Central memory CD8-positive, alpha-beta T cell (primary cell): Measurements from ENCODE around the gene C1orf53.
"Not testable (repeated sequence)": the region's sequence is repeated elsewhere in the genome, so short reads cannot be mapped to it uniquely, and the experiment has no call there.

Experiments used
- ATAC-seq: fragments of 150-1000 bp; cut with Tn5 transposase; replicated peaks from 2 replicates; pipeline ENCODE4 v1.10.0; 2022; ENCODE audit warnings: mild to moderate bottlenecking, moderate FRiP score, moderate number of reproducible peaks; ENCODE audit not compliant: poor library complexity, severe bottlenecking; ENCODE audit errors: extremely low read depth
- DNase-seq, 2 donors: peaks; one replicate each; pipeline ENCODE4 v3.0.0; 2021; ENCODE audit warnings: low spot score in 2 of 2
- H3K27ac Mint-ChIP-seq: one replicate; pipeline ENCODE4 v1.8.0; 2022; ENCODE audit warnings: low read depth, mild to moderate bottlenecking, moderate library complexity, mixed read lengths
- H3K27me3 Mint-ChIP-seq: one replicate; pipeline ENCODE4 v1.8.0; 2022; ENCODE audit warnings: mixed read lengths
- H3K36me3 Mint-ChIP-seq: one replicate; pipeline ENCODE4 v1.8.0; 2022; ENCODE audit warnings: mild to moderate bottlenecking, moderate library complexity, mixed read lengths; ENCODE audit not compliant: insufficient read depth
- H3K4me1 Mint-ChIP-seq: one replicate; pipeline ENCODE4 v1.8.0; 2022; ENCODE audit warnings: mixed read lengths
- H3K4me3 Mint-ChIP-seq: one replicate; pipeline ENCODE4 v1.8.0; 2022; ENCODE audit warnings: mild to moderate bottlenecking, moderate library complexity, mixed read lengths
- H3K9me3 Mint-ChIP-seq: one replicate; pipeline ENCODE4 v1.8.0; 2022; ENCODE audit warnings: mixed read lengths

The C1orf53 gene

GRCh38 chr1:197902454-197903195, at the start of gene C1orf53:
C1orf53 (plus strand) TSS chr1:197902630; CDS start chr1:197902650, 20 bp downstream.
- Mint-ChIP-seq H3K9me3 (no peaks in the 10 kb centered on the region), H3K36me3 (peaks cover 7% of the 10 kb centered on the region), H3K27me3 (peaks cover 53% of the 10 kb centered on the region), H3K27ac (no peak within 1 kb of the TSS), H3K4me3 (peak within 1 kb of the TSS; percentile 84), H3K4me1 (peaks cover 15% of the 10 kb centered on the region)
- ATAC-seq (peak; percentile 86), DNase-seq (peak in 1 of 2 donors; percentile 41)

GRCh38 chr1:197855751-197856150, 46.7 kb upstream of the C1orf53 start:
- not testable (repeated sequence) for H3K9me3 Mint-ChIP-seq, DNase-seq, H3K36me3 Mint-ChIP-seq, ATAC-seq, H3K4me1 Mint-ChIP-seq, H3K27ac Mint-ChIP-seq, H3K4me3 Mint-ChIP-seq
- peaks cover 13% of the 10 kb centered on the region for H3K27me3 Mint-ChIP-seq

GRCh38 chr1:197857477-197857876, 45.0 kb upstream of the C1orf53 start:
- no peaks in the 10 kb centered on the region for H3K9me3 Mint-ChIP-seq
- no peak overlapping the region for H3K27ac Mint-ChIP-seq
- no peaks in the 10 kb centered on the region for H3K4me1 Mint-ChIP-seq
- H3K27me3 Mint-ChIP-seq, result peaks cover 1% of the 10 kb centered on the region
- H3K36me3 Mint-ChIP-seq, result no peaks in the 10 kb centered on the region
- no peak overlapping the region for H3K4me3 Mint-ChIP-seq
- ATAC-seq, result no peak
- no peak for DNase-seq

GRCh38 chr1:197859024-197859423, 43.4 kb upstream of the C1orf53 start:
- no peaks in the 10 kb centered on the region for H3K36me3 Mint-ChIP-seq
- H3K27ac Mint-ChIP-seq, result no peak overlapping the region
- no peaks in the 10 kb centered on the region for H3K27me3 Mint-ChIP-seq
- H3K9me3 Mint-ChIP-seq, result no peaks in the 10 kb centered on the region
- ATAC-seq (no peak), DNase-seq (no peak)
- H3K4me3 Mint-ChIP-seq, result no peak overlapping the region
- no peaks in the 10 kb centered on the region for H3K4me1 Mint-ChIP-seq

- no peaks in the 10 kb centered on the region for H3K36me3 Mint-ChIP-seq
- no peak overlapping the region for H3K27ac Mint-ChIP-seq
- no peak overlapping the region for H3K4me3 Mint-ChIP-seq
- no peaks in the 10 kb centered on the region for H3K9me3 Mint-ChIP-seq
- no peak for DNase-seq
- H3K27me3 Mint-ChIP-seq, result no peaks in the 10 kb centered on the region
- ATAC-seq, result no peak
- no peaks in the 10 kb centered on the region for H3K4me1 Mint-ChIP-seq
These were observed 40.2 kb upstream of the C1orf53 start for GRCh38 chr1:197862221-197862620.

GRCh38 chr1:197862671-197863070, 39.8 kb upstream of the C1orf53 start:
- no peak overlapping the region for H3K27ac Mint-ChIP-seq
- H3K4me3 Mint-ChIP-seq, result no peak overlapping the region
- no peaks in the 10 kb centered on the region for H3K9me3 Mint-ChIP-seq
- ATAC-seq, result no peak
- H3K4me1 Mint-ChIP-seq, result no peaks in the 10 kb centered on the region
- no peaks in the 10 kb centered on the region for H3K27me3 Mint-ChIP-seq
- H3K36me3 Mint-ChIP-seq, result no peaks in the 10 kb centered on the region
- no peak for DNase-seq

GRCh38 chr1:197865809-197866208, 36.6 kb upstream of the C1orf53 start:
- DNase-seq (no peak), ATAC-seq (no peak)
- Mint-ChIP-seq H3K27me3 (peaks cover under 1% of the 10 kb centered on the region), H3K4me1 (no peaks in the 10 kb centered on the region), H3K36me3 (no peaks in the 10 kb centered on the region), H3K4me3 (no peak overlapping the region), H3K27ac (no peak overlapping the region), H3K9me3 (no peaks in the 10 kb centered on the region)

- DNase-seq (peak in 1 of 2 donors; percentile 25), ATAC-seq (no peak)
- H3K4me3 Mint-ChIP-seq, result no peak overlapping the region
- no peaks in the 10 kb centered on the region for H3K4me1 Mint-ChIP-seq
- no peaks in the 10 kb centered on the region for H3K9me3 Mint-ChIP-seq
- H3K27me3 Mint-ChIP-seq, result peaks cover 17% of the 10 kb centered on the region
- H3K27ac Mint-ChIP-seq, result no peak overlapping the region
- H3K36me3 Mint-ChIP-seq, result no peaks in the 10 kb centered on the region
These were observed 33.5 kb upstream of the C1orf53 start for GRCh38 chr1:197868751-197869489.

GRCh38 chr1:197869490-197870077, 32.8 kb upstream of the C1orf53 start:
- DNase-seq (no peak), ATAC-seq (no peak)
- H3K27me3 Mint-ChIP-seq, result peaks cover 17% of the 10 kb centered on the region
- H3K4me3 Mint-ChIP-seq, result no peak overlapping the region
- no peaks in the 10 kb centered on the region for H3K36me3 Mint-ChIP-seq
- H3K4me1 Mint-ChIP-seq, result no peaks in the 10 kb centered on the region
- no peaks in the 10 kb centered on the region for H3K9me3 Mint-ChIP-seq
- H3K27ac Mint-ChIP-seq, result no peak overlapping the region

- Mint-ChIP-seq H3K27me3 (peaks cover 29% of the 10 kb centered on the region), H3K4me1 (no peaks in the 10 kb centered on the region), H3K36me3 (no peaks in the 10 kb centered on the region), H3K4me3 (no peak overlapping the region), H3K27ac (no peak overlapping the region), H3K9me3 (peaks cover 8% of the 10 kb centered on the region)
- no peak for DNase-seq
- ATAC-seq, result no peak
These were observed 25.5 kb upstream of the C1orf53 start for GRCh38 chr1:197876894-197877293.

GRCh38 chr1:197880385-197880784, 22.0 kb upstream of the C1orf53 start:
- ATAC-seq, H3K36me3 Mint-ChIP-seq, DNase-seq, H3K9me3 Mint-ChIP-seq, H3K4me3 Mint-ChIP-seq, H3K4me1 Mint-ChIP-seq, H3K27ac Mint-ChIP-seq: not testable (repeated sequence)
- peaks cover 55% of the 10 kb centered on the region for H3K27me3 Mint-ChIP-seq

- not testable (repeated sequence) for H3K36me3 Mint-ChIP-seq, H3K9me3 Mint-ChIP-seq, H3K27ac Mint-ChIP-seq, ATAC-seq, H3K4me1 Mint-ChIP-seq, H3K4me3 Mint-ChIP-seq, DNase-seq
- H3K27me3 Mint-ChIP-seq, result peaks cover 60% of the 10 kb centered on the region
These were observed 20.2 kb upstream of the C1orf53 start for GRCh38 chr1:197882241-197882640.

GRCh38 chr1:197884173-197884572, 18.3 kb upstream of the C1orf53 start:
- Mint-ChIP-seq H3K27me3 (peaks cover 76% of the 10 kb centered on the region), H3K9me3 (no peaks in the 10 kb centered on the region), H3K4me3 (no peak overlapping the region), H3K4me1 (no peaks in the 10 kb centered on the region), H3K27ac (no peak overlapping the region), H3K36me3 (no peaks in the 10 kb centered on the region)
- ATAC-seq, result no peak
- no peak for DNase-seq
